Measurements from ENCODE around the gene RRP7A. TPM values are rescaled to one million over a fixed set of nuclear protein-coding genes. Genes with fewer than 3 reads are reported as not detected.
A peak's percentile ranks its signal among the peaks of the same experiment; 100 is the strongest.

RRP7A gene
- total RNA-seq, 1 experiment from 2014 or later: 101 TPM

DNA sequence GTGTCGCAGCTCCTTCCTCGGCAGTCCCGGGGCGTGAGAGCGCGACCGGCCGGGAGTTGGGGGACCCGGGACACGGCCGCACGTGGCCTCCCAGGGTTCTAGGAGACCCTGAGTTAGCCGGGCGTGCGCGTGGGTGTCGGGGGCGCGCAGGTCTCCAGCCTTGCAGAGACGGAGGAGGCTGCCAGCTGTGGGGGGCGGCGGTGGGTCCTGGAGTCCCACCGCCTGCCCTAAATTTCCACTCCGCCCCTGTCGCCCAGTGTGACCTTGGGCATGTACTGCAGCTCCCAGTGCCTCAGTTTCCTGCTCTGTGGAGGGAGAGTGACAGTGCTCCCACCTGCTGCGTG is 18.8 kb downstream of the RRP7A start:
- Histone ChIP-seq H3K9ac (ENCODE audit: extremely low read depth, insufficient read length, low read length) (no peak overlapping the region), H3K4ac (ENCODE audit: low read depth, low read length) (no peak overlapping the region), H3K79me2 (ENCODE audit: insufficient read depth, low read length) (no peaks in the 10 kb centered on the region), H2AFZ (ENCODE audit: low read length) (no peak overlapping the region), H2BK120ac (ENCODE audit: low read depth, low read length, poor library complexity, severe bottlenecking) (no peak overlapping the region), H3K14ac (ENCODE audit: insufficient read depth, low read length) (no peak overlapping the region; the same call in 1 of the 2 replicates), H3K18ac (ENCODE audit: insufficient read length, low read depth, low read length) (no peak overlapping the region), H3T11ph (ENCODE audit: low read length) (no peak overlapping the region), H3K4me1 (ENCODE audit: insufficient read depth, low read length) (no peaks in the 10 kb centered on the region), H4K8ac (replicated peaks; ENCODE audit: insufficient read length, low read depth, low read length) (no peak overlapping the region), H3K56ac (ENCODE audit: insufficient read length, low read depth, low read length) (no peak overlapping the region), H4K20me1 (ENCODE audit: control insufficient read depth, insufficient read depth, insufficient read length) (no peaks in the 10 kb centered on the region), H4K91ac (ENCODE audit: insufficient read length, low read depth, low read length) (no peak overlapping the region), H2BK5ac (ENCODE audit: insufficient read length, low read length) (no peak overlapping the region), H3K79me1 (ENCODE audit: insufficient read depth, low read depth, low read length, poor library complexity, severe bottlenecking) (no peaks in the 10 kb centered on the region), H3K27me3 (ENCODE audit: insufficient read depth, low read length) (no peaks in the 10 kb centered on the region), H2BK12ac (ENCODE audit: insufficient read length, low read depth, low read length) (no peak overlapping the region), H3K23ac (ENCODE audit: insufficient read length, low read depth, low read length) (no peak overlapping the region), H3K27ac (ENCODE audit: insufficient read length, low read depth, low read length) (no peak overlapping the region), H4K5ac (ENCODE audit: insufficient read length, low read depth, low read length) (no peak overlapping the region), H2BK20ac (ENCODE audit: low read depth, low read length, poor library complexity, severe bottlenecking) (no peak overlapping the region), H2AK5ac (ENCODE audit: insufficient read length, low read length) (no peak overlapping the region), H3K9me3 (ENCODE audit: control insufficient read depth, low read depth, low read length) (no peaks in the 10 kb centered on the region), H2BK15ac (ENCODE audit: low read depth, low read length) (no peak overlapping the region), H3K23me2 (ENCODE audit: insufficient read length, low read depth, low read length, poor library complexity, severe bottlenecking) (peaks cover 4% of the 10 kb centered on the region), H3K4me2 (ENCODE audit: insufficient read depth, insufficient read length, low read length) (peak overlapping the region; percentile 56)
- no CpG with 5 or more reads among the region's 26 CpGs for WGBS (ENCODE audit: extremely low coverage, insufficient read length, low lambda C conversion rate)
- H3K4me1 Mint-ChIP-seq: peaks cover 14 to 27% of the 10 kb centered on the region in 2 experiments
- H3K4me3 Mint-ChIP-seq: no peak overlapping the region
- H3K9me3 Mint-ChIP-seq: peaks cover 0 to 3% of the 10 kb centered on the region in 2 experiments; a peak in 1 of 5 replicates
- H3K27me3 Mint-ChIP-seq (ENCODE audit: low read depth): peaks cover 3% of the 10 kb centered on the region; the same call in 1 of the 2 replicates
- no peak overlapping the region for H3K27ac Mint-ChIP-seq
- no peak for DNase-seq
- TF ChIP-seq, protein P1, sequence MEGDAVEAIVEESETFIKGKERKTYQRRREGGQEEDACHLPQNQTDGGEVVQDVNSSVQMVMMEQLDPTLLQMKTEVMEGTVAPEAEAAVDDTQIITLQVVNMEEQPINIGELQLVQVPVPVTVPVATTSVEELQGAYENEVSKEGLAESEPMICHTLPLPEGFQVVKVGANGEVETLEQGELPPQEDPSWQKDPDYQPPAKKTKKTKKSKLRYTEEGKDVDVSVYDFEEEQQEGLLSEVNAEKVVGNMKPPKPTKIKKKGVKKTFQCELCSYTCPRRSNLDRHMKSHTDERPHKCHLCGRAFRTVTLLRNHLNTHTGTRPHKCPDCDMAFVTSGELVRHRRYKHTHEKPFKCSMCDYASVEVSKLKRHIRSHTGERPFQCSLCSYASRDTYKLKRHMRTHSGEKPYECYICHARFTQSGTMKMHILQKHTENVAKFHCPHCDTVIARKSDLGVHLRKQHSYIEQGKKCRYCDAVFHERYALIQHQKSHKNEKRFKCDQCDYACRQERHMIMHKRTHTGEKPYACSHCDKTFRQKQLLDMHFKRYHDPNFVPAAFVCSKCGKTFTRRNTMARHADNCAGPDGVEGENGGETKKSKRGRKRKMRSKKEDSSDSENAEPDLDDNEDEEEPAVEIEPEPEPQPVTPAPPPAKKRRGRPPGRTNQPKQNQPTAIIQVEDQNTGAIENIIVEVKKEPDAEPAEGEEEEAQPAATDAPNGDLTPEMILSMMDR (conservative IDR thresholded peaks at IDR 0.05): no peak
- no peaks in the 10 kb centered on the region; a peak in 1 of 7 replicates for H3K36me3 Mint-ChIP-seq (ENCODE audit: insufficient read depth in 1 of 3, low read depth in 3 of 3)

Measured in H9 (cell line).